ENCODE measurements around the gene CLMN. TPM values are rescaled to one million over a fixed set of nuclear protein-coding genes. Genes with fewer than 3 reads are reported as not detected.
"Not testable (repeated sequence)": the region's sequence is repeated elsewhere in the genome, so short reads cannot be mapped to it uniquely, and the experiment has no call there.

The CLMN gene
- total and polyA plus RNA-seq, 8 donors: 5.3 to 42.9 (median 20.1) TPM

GRCh38 chr14:95287176-95287754 lies 32.4 kb downstream of the CLMN start:
- Histone ChIP-seq H3K27me3 (no peaks in the 10 kb centered on the region), H3K36me3 (no peaks in the 10 kb centered on the region), H3K4me3 (no peak overlapping the region), H3K27ac (no peak overlapping the region), H3K4me1 (peaks cover 10 to 26% (median 14%) of the 10 kb centered on the region in 4 donors), H3K9me3 (no peaks in the 10 kb centered on the region)
- no peak for DNase-seq
- intact Hi-C loops (cut with DNase I; ENCODE audit: low total_unique reads): no loop called here
- no peak for TF ChIP-seq EP300 (IDR thresholded peaks at IDR 0.05)
- no peak for TF ChIP-seq POLR2AphosphoS5 (IDR thresholded peaks at IDR 0.05)
- TF ChIP-seq CTCF (IDR thresholded peaks at IDR 0.05): no peak
- TF ChIP-seq POLR2A (IDR thresholded peaks at IDR 0.05): no peak
- 87 to 97% (median 95%) methylated on average over 5 to 6 of the region's 6 CpGs for WGBS, 5 donors

DNA sequence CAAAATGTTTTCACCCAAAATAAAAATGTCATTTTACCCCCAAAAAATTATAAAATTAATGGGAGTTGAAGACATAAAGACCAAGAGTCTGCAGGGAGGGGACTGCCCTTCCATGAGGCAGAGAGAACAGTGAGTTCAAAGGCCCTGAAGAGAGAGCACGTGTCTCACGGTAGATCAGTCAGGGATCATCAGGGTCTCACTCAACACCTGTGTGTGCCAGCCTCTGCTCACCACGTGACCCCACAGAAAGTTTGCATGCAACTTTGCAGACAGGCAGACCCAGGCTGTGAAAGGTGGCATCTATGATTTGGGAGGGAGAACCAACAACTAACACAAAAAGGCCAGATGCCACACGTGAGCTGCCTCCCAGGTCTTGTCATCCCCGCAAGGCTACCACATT lies 33.1 kb downstream of the CLMN start:
- intact Hi-C loops (cut with DNase I; ENCODE audit: low total_unique reads): no loop called here
- Histone ChIP-seq H3K36me3 (no peaks in the 10 kb centered on the region), H3K9me3 (no peaks in the 10 kb centered on the region), H3K4me1 (peaks cover 7 to 23% (median 11%) of the 10 kb centered on the region in 4 donors), H3K4me3 (no peak overlapping the region), H3K27me3 (no peaks in the 10 kb centered on the region), H3K27ac (no peak overlapping the region)
- TF ChIP-seq POLR2A (IDR thresholded peaks at IDR 0.05) (no peak), POLR2AphosphoS5 (IDR thresholded peaks at IDR 0.05) (no peak), CTCF (IDR thresholded peaks at IDR 0.05) (no peak), EP300 (IDR thresholded peaks at IDR 0.05) (no peak)
- 72 to 90% (median 83%) methylated on average over 5 of the region's 5 CpGs for WGBS, 5 donors
- DNase-seq: no peak

- no peak overlapping the region for H3K4me3 ChIP-seq
- H3K36me3 ChIP-seq: no peaks in the 10 kb centered on the region
- H3K27ac ChIP-seq: no peak overlapping the region
- TF ChIP-seq CTCF (IDR thresholded peaks at IDR 0.05): no peak
- no peak for TF ChIP-seq POLR2AphosphoS5 (IDR thresholded peaks at IDR 0.05)
- TF ChIP-seq EP300 (IDR thresholded peaks at IDR 0.05): no peak
- TF ChIP-seq POLR2A (IDR thresholded peaks at IDR 0.05): no peak
- WGBS, 5 donors: 70 to 87% (median 71%) methylated on average over 4 of the region's 4 CpGs
- no peak for DNase-seq
- no peaks in the 10 kb centered on the region for H3K9me3 ChIP-seq
- H3K27me3 ChIP-seq: no peaks in the 10 kb centered on the region
- H3K4me1 ChIP-seq: peaks cover 0 to 12% (median under 1%) of the 10 kb centered on the region in 4 donors
- intact Hi-C loops (cut with DNase I; ENCODE audit: low total_unique reads): no loop called here
Observed at GRCh38 chr14:95285566-95285965, 34.1 kb downstream of the CLMN start.

DNA sequence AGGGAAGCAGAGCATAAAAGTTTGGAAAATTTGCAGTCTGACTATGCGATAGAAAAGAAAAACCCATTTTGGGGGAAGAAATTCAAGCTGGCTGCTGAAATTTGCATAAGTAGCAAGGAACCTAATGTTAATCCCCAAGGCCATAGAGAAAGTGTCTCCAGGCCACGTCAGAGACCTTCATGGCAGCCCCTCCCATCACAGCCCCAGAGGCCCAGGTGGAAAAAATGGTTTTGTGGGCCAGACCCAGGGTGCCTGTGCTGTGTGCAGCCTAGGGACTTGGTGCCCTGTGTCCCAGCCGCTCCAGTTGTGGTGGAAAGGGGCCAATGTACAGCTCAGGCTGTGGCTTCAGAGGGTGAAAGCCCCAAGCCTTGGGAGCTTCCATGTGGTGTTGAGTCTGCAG lies 35.9 kb downstream of the CLMN start:
- 87 to 95% (median 92%) methylated on average over 3 of the region's 3 CpGs for WGBS, 5 donors

DNA sequence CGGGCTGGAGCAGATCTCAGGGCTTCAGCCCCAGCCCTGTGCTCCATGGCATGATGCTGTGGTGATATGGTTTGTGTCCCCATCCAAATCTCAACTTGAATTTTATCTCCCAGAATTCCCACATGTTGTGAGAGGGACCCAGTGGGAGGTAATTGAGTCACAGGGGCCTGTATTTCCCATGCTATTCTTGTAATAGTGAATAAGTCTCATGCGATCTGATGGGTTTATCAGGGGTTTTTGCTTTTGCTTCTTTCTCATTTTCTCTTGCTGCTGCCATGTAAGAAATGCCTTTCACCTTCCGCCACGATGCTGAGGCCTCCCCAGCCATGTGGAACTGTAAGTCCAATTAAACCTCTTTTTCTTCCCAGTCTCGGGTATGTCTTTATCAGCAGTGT lies 36.7 kb downstream of the CLMN start:
- DNase-seq; H3K36me3 ChIP-seq; intact Hi-C loops (cut with DNase I; ENCODE audit: low total_unique reads); H3K9me3 ChIP-seq; H3K27ac ChIP-seq; H3K4me3 ChIP-seq; H3K4me1 ChIP-seq; H3K27me3 ChIP-seq: not testable (repeated sequence)
- 82 to 86% (median 84%) methylated on average over 5 of the region's 5 CpGs for WGBS, 5 donors

More for the DNA sequence above, 35.9 kb downstream of the CLMN start:
- DNase-seq; H3K36me3 ChIP-seq; H3K4me3 ChIP-seq; H3K27ac ChIP-seq; H3K4me1 ChIP-seq; H3K27me3 ChIP-seq; intact Hi-C loops (cut with DNase I; ENCODE audit: low total_unique reads); H3K9me3 ChIP-seq: not testable (repeated sequence)
